HG03066 (cell line): ENCODE measurements around the gene PLXND1.

ENCODE experiments used
- ATAC-seq: cut with Tn5 transposase; IDR thresholded peaks from one replicate; pipeline ENCODE4 v1.9.1; 2021; ENCODE audit warnings: low read depth; ENCODE audit not compliant: unreplicated experiment

PLXND1 gene

GRCh38 chr3:129587566-129588210 is 18.8 kb downstream of the PLXND1 start:
- ATAC-seq = no peak

- no peak for ATAC-seq
Measured at GRCh38 chr3:129586746-129587430, 19.6 kb downstream of the PLXND1 start.

- no peak for ATAC-seq
Measured at GRCh38 chr3:129585949-129586657, 20.4 kb downstream of the PLXND1 start.

GRCh38 chr3:129584631-129585030 is 21.8 kb downstream of the PLXND1 start:
- ATAC-seq = no peak

GRCh38 chr3:129583289-129583688 is 23.2 kb downstream of the PLXND1 start:
- no peak for ATAC-seq

- no peak for ATAC-seq
Measured at GRCh38 chr3:129582799-129583198, 23.7 kb downstream of the PLXND1 start.

- ATAC-seq = no peak
Measured at GRCh38 chr3:129581623-129582022, 24.9 kb downstream of the PLXND1 start.

- ATAC-seq = no peak
Measured at GRCh38 chr3:129579991-129580390, 26.5 kb downstream of the PLXND1 start.

- peak; percentile 68 for ATAC-seq
Measured at GRCh38 chr3:129577925-129578786, 28.3 kb downstream of the PLXND1 start.

- ATAC-seq = no peak
Measured at GRCh38 chr3:129577366-129577765, 29.1 kb downstream of the PLXND1 start.

GRCh38 chr3:129576514-129577352 is 29.7 kb downstream of the PLXND1 start:
- no peak for ATAC-seq

GRCh38 chr3:129575997-129576384 is 30.5 kb downstream of the PLXND1 start:
- ATAC-seq = no peak

- ATAC-seq = no peak
Measured at GRCh38 chr3:129575233-129575996, 31.1 kb downstream of the PLXND1 start.

GRCh38 chr3:129574206-129574605 is 32.3 kb downstream of the PLXND1 start:
- no peak for ATAC-seq

GRCh38 chr3:129573493-129573892 is 33.0 kb downstream of the PLXND1 start:
- no peak for ATAC-seq

- no peak for ATAC-seq
Measured at GRCh38 chr3:129572603-129573002, 33.9 kb downstream of the PLXND1 start.

GRCh38 chr3:129571605-129572547 is 34.6 kb downstream of the PLXND1 start:
- no peak for ATAC-seq

- ATAC-seq = no peak
Measured at GRCh38 chr3:129569856-129570255, 36.6 kb downstream of the PLXND1 start.
